GM18502 (cell line): Measurements from ENCODE around the gene CD200R1.

Experiments used
- ATAC-seq: cut with Tn5 transposase; IDR thresholded peaks from one replicate; pipeline ENCODE4 v1.9.1; 2021; ENCODE audit warnings: mild to moderate bottlenecking; ENCODE audit not compliant: unreplicated experiment, poor library complexity

CD200R1 gene

DNA sequence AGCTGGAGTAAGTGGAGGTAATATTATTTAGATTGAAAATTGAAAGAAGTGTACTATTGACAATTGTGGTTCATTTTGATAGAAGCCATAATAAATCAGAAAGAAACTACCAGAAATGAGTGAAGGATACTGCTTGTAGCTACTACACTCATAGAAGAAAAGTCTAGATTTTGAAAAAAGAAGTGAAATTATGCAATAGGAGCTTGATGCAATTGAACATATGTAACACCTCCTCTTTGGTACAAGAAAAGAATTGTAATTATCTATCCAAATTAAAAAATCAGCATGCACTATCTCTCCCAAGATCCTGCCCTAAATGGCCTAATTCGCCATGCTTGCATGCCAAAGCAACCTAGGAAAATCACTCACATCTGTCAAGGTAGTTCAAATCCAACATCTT is 77.1 kb downstream of the CD200R1 start:
- no peak for ATAC-seq

- no peak for ATAC-seq
Observed at GRCh38 chr3:112894258-112894657, 80.6 kb downstream of the CD200R1 start.

DNA sequence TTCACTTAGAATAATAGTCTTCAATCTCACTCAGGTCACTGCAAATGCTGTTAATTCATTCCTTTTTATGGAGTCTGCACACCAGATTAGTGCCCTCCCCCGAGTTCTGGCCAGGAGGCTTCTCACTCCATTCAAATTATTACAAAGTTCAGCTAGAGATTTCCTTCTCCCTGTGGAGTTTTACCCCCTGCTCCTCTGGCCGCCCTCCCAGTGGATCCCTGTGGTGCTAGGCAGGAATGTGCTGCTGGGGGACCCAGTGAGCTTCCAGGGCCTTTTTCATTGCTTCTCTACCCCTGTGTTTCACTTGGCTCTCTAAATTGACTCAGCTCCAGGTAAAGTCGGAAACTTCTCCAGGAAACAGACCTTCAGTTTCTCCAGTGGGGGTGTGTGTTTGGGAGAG is 85.5 kb downstream of the CD200R1 start:
- no peak for ATAC-seq

DNA sequence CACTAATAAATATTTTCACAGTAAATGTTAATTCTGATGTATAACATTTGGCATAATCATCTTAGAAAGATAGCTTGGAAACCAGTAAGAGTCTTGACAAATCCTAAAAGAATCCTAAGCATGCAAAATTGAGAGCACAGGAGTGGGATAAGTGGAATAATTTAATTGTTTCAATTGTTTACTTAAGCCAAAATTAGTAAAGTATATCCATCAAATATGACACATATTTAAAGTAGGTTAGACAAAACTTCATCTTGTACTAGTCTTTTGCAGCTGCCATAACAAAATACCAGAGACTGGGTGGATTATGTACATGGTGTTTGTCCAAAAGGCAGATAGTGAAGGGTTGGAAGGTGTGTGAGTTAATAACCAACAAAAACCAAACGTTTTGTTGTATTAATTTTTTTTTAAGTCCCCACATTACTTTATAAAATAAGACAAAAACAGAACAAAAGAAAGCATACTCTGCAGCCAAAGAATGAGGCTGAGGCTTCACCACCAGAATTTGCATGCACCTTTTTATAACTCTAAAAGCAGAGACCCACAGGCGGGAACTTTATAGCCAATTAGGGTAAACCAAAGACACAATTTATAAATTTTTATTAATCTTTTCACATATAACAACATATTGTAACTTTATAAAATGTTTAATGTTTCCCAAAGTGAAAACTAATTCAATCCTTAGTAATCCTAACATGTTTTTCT is 86.4 kb downstream of the CD200R1 start:
- ATAC-seq = no peak

DNA sequence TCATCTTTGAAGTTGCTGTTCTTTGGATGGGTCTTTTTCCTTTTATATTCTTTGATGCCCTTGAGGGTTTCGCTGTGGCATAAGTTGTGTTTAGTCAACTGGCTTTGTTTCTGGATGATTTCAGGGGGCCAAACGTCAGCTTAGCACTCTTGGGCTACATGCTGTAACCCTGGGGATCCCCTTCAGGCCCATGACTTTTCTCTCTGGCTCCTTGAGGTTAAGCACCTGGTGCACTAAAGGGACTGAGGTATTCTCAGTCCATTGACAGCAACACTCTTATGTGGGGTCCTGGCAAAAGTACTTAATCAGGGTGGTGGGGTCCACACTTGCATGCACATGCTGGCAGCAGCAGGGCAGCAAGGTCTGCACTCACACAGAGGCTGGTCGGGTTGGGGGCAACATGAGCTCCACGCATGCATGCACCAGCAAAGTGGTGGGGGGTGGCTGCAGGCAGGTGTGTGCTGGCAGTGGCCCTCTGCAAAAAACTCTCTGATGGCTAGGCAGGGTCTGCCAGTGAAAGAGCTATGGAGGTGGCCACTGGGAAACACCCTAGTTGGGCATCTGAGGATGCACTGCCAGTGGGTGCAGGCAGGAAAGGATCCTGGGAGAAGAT is 90.1 kb downstream of the CD200R1 start:
- no peak for ATAC-seq

DNA sequence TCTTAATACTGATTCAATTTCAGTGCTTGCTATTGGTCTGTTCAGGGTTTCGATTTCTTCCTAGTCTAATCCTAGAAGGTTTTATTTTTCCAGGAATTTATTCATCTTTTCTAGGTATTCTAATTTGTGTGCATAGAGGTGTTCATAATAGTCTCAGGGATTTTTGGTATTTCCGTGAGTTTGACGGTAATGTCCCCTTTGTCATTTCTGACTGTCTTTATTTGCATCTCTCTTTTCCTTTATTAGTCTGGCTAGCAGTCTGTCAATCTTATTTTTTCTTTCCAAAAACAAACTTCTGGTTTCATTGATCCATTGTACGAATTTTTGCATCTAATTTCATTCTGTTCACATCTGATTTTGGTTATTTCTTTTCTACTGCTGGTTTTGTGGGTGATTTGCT is 93.0 kb downstream of the CD200R1 start:
- ATAC-seq = no peak

- no peak for ATAC-seq
Observed at GRCh38 chr3:112875561-112875960, 99.3 kb downstream of the CD200R1 start.

DNA sequence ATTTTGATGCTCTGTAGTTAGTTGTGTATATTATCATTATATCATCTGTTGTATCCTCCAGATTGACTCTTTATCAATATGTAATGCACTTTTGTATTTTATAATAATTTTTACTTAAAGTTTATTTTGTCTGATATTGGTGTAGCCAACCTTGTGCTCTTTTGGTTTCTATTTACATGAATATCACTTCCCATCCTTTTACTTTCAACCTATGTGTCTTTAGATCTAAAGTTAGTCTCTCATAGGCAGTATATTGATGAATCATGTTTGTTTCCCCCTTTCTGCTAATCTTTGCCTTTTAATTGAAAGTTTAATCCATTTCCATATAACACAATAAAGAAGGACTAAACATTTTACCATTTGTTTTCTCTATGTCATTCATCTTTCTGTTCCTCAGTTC is 100.2 kb downstream of the CD200R1 start:
- ATAC-seq = no peak

DNA sequence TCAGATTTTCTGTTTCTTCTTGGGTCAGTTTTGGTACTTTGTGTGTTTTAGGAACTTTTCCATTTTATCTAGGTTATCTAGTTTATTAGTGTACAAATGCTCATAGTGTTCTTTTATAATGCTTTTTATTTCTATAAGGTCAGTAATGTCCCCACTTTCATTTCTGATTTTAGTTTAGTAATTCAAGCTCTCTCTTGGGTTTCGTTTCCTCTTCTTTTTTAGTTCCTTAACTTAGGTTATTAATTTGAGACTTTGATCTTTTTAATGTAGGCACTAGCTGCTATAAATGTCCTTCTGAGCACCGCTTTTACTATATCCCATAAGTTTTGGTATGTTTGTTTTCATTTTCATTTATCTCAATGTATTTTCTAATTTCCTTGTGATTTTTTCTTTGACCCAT is 101.3 kb downstream of the CD200R1 start:
- ATAC-seq = peak; percentile 67

GRCh38 chr3:112871735-112872134 is 103.2 kb downstream of the CD200R1 start:
- ATAC-seq = no peak
